Ascending aorta (tissue), 2 donors: ENCODE measurements around the gene MNAT1. TPM values are rescaled to one million over a fixed set of nuclear protein-coding genes. Genes with fewer than 3 reads are reported as not detected.

Source experiments
- DNase-seq, 2 donors: peaks; one replicate each; pipeline ENCODE4 v3.0.0-alpha.2; 2019; ENCODE audit warnings: low spot score in 2 of 2
- H3K27ac ChIP-seq, 2 donors: fragments of 200-600 bp; sonication (generic); one replicate each; pipeline ENCODE4 v1.5.1; 2016 to 2017; ENCODE audit warnings: mild to moderate bottlenecking in 1 of 2
- H3K27me3 ChIP-seq: fragments of 200-600 bp; sonication (generic); one replicate; pipeline ENCODE4 v1.5.1; 2017
- H3K36me3 ChIP-seq, 2 donors: fragments of 200-600 bp; sonication (generic); one replicate each; pipeline ENCODE4 v1.5.1; 2016
- H3K4me1 ChIP-seq, 2 donors: fragments of 200-600 bp; sonication (generic); one replicate each; pipeline ENCODE4 v1.5.1; 2016 to 2017; ENCODE audit warnings: mild to moderate bottlenecking in 1 of 2
- H3K4me3 ChIP-seq, 2 donors: fragments of 200-600 bp; sonication (generic); one replicate each; pipeline ENCODE4 v1.5.1; 2016 to 2017; ENCODE audit warnings: mild to moderate bottlenecking in 1 of 2
- H3K9me3 ChIP-seq, 2 donors: fragments of 200-600 bp; sonication (generic); one replicate each; pipeline ENCODE4 v1.5.1; 2016
- intact Hi-C: fragments of 100-400 bp; cut with DNase I; formaldehyde crosslinking; loops from one replicate; pipeline ENCODE4 v1.15.1; 2023
- total RNA-seq: library from RNA; depleted of rRNA; stranded (reverse); fragments of >200 nt; gene quantifications from one replicate; pipeline ENCODE4 v1.1.0, GENCODE V29; 2016
- TF ChIP-seq, protein P1 (sequence below), 3 experiments: fragments of 200-600 bp in 2 of 3; fragments of 450-650 bp in 1 of 3; sonication (generic) in 2 of 3; IDR thresholded peaks; one replicate each; pipeline ENCODE4 v1.5.1; 2016 to 2019; ENCODE audit warnings: antibody characterized with exemption in 3 of 3, mild to moderate bottlenecking in 1 of 3, moderate library complexity in 1 of 3

MNAT1 gene
- total RNA-seq, 1 donor from 2014 or later, result 37.5 TPM

DNA sequence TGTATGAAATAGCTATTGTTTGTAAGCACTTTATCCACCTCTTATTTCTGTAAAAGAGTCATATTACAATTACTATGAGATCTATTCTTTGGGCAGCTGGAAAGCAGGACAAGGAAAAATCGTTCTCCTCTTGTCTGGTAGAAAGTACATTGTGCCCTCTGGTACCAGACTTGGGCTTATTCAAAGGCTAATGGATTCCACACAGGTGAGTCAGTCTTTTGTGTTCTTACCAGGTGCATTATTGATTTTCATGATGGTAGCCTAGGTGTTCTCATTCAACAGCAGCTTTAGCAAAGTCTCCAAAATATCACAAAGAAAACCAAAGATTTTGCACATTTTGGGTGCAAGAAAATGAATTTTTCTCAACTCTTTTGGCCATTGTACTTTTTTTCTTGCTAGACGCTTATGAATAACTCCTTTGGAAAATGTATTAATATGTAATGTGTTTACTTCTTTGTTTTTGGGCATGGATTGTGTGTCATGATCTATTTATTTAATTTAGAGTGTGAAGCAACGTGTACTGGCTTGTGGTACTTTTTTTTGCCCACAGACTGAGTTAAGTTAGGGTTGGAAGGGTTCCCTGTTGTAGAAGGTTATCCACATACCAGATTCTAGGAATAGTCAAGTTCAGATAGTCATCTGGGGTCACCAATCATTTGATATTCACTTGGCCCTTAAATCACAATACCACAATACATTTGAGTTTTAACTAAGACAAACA, 26.2 kb downstream of the MNAT1 start:
- Histone ChIP-seq H3K27ac (no peak overlapping the region), H3K4me3 (no peak overlapping the region), H3K36me3 (no peaks in the 10 kb centered on the region), H3K9me3 (no peaks in the 10 kb centered on the region), H3K4me1 (peaks cover 3 to 4% of the 10 kb centered on the region in 2 donors), H3K27me3 (no peaks in the 10 kb centered on the region)
- no peak for DNase-seq
- TF ChIP-seq, protein P1, sequence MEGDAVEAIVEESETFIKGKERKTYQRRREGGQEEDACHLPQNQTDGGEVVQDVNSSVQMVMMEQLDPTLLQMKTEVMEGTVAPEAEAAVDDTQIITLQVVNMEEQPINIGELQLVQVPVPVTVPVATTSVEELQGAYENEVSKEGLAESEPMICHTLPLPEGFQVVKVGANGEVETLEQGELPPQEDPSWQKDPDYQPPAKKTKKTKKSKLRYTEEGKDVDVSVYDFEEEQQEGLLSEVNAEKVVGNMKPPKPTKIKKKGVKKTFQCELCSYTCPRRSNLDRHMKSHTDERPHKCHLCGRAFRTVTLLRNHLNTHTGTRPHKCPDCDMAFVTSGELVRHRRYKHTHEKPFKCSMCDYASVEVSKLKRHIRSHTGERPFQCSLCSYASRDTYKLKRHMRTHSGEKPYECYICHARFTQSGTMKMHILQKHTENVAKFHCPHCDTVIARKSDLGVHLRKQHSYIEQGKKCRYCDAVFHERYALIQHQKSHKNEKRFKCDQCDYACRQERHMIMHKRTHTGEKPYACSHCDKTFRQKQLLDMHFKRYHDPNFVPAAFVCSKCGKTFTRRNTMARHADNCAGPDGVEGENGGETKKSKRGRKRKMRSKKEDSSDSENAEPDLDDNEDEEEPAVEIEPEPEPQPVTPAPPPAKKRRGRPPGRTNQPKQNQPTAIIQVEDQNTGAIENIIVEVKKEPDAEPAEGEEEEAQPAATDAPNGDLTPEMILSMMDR (IDR thresholded peaks at IDR 0.05), result no peak
- intact Hi-C loops, result no loop called here

DNA sequence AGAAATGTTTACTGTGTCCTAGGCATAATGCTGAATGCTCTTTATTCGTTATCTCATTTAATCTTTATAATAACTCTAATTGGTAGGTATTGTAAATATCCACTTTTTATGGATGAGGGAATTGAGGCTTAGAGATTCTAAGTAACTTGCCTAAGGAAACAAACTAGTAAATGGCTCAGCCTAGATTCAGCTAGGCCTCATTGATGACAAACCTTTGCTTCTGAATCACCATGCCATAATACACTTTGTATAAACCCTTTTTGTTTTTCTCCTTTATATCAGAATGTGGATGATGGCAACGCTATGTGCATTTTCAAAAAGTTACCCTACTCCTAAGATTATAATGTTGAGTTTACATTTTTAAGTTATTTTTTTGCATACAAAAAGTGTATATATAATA, 34.0 kb downstream of the MNAT1 start:
- H3K4me3 ChIP-seq, result no peak overlapping the region
- TF ChIP-seq, protein P1 (IDR thresholded peaks at IDR 0.05), result no peak
- intact Hi-C loops, result no loop called here
- H3K36me3 ChIP-seq, result no peaks in the 10 kb centered on the region
- no peak for DNase-seq
- no peaks in the 10 kb centered on the region for H3K4me1 ChIP-seq
- H3K27me3 ChIP-seq, result no peaks in the 10 kb centered on the region
- no peaks in the 10 kb centered on the region for H3K9me3 ChIP-seq
- no peak overlapping the region for H3K27ac ChIP-seq

DNA sequence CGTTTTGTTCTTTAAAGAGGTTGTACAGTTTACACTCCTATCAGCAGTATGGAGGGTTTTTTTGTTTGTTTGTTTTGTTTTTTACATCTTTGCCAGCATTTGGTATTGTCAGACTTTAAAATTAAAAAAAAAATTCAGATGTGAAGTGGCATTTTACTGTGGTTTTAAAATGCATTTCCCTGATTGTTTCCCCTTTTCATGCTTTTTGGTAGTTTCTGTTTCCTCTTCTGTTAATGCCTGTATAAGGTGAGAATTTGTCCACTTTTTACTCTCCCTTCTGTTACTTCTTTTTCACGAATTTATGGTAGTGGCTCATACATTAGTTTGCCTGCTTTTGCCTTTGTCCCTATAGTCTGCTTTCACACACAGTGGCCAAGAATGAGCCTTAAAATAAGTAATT, 36.6 kb downstream of the MNAT1 start:
- Histone ChIP-seq H3K4me1 (no peaks in the 10 kb centered on the region), H3K4me3 (no peak overlapping the region), H3K27me3 (no peaks in the 10 kb centered on the region), H3K36me3 (no peaks in the 10 kb centered on the region), H3K9me3 (no peaks in the 10 kb centered on the region), H3K27ac (no peak overlapping the region)
- no peak for DNase-seq
- TF ChIP-seq, protein P1 (IDR thresholded peaks at IDR 0.05), result no peak
- intact Hi-C loops, result no loop called here

DNA sequence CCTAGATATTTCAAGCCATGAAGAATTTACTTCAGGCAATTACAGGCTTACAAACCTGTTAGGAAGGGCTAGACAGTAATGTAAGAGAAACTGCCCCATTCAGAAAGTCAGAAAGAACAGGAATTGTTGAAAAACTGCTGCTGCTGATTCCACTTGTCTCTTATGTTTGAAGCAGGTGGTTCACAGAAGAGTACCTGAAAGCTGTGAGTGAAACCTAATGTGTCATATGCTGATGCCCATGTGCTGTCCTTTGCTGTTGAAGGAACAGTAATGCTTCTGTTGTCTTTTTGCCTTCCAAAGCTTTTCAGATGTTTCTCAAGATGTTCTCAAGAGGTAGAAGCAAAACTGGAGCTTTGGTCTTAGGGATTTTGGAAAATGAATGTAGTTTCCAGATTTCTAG, 39.0 kb downstream of the MNAT1 start:
- no peak overlapping the region for H3K4me3 ChIP-seq
- no peaks in the 10 kb centered on the region for H3K9me3 ChIP-seq
- no peaks in the 10 kb centered on the region for H3K27me3 ChIP-seq
- H3K36me3 ChIP-seq, result no peaks in the 10 kb centered on the region
- intact Hi-C loops, result no loop called here
- TF ChIP-seq, protein P1 (IDR thresholded peaks at IDR 0.05), result no peak
- no peak overlapping the region for H3K27ac ChIP-seq
- H3K4me1 ChIP-seq, result peaks cover 0 to 4% of the 10 kb centered on the region in 2 donors
- DNase-seq, result no peak

DNA sequence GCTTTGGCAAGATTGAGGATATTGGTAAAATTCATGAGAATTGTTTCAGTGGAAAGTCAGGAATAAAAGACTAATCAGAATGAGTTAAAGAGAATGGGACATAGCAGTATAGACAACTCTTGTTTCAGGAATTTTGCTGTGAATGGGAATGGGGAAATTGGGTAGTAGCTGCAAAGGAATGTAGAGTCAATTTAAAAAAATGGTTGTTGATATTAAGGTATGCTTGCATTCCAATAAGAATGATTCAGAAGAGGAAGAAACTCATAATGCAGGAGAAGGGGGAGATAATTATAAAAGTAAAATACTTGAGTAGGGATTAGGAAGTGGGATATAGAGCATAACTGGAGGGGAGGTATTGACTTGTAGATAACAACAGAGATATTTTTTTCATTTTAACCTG, 40.7 kb downstream of the MNAT1 start:
- intact Hi-C loops, result loop anchor here (5.0 kb wide), 1 partner anchor 53 kb away; the partner anchor contains the start of gene SIX4
- DNase-seq, result no peak
- H3K4me1 ChIP-seq, result peaks cover 0 to 4% of the 10 kb centered on the region in 2 donors
- H3K36me3 ChIP-seq, result no peaks in the 10 kb centered on the region
- no peaks in the 10 kb centered on the region for H3K9me3 ChIP-seq
- H3K4me3 ChIP-seq, result no peak overlapping the region
- TF ChIP-seq, protein P1 (IDR thresholded peaks at IDR 0.05), result no peak
- H3K27me3 ChIP-seq, result no peaks in the 10 kb centered on the region
- no peak overlapping the region for H3K27ac ChIP-seq
